GM23338 (cell line): ENCODE results near the gene MYRF.

Experiments used
- CTCF ChIP-seq, 2 experiments: fragments of 200-600 bp in 1 of 2; sonication (generic) in 1 of 2; conservative IDR thresholded peaks; 2 replicates each; pipeline versions ENCODE4 v1.5.1 to v1.6.1; 2016 to 2017; ENCODE audit warnings: antibody characterized with exemption in 2 of 2, low read depth in 2 of 2, mild to moderate bottlenecking in 2 of 2, moderate library complexity in 1 of 2
- ETS1 ChIP-seq: IDR thresholded peaks from 2 replicates; pipeline ENCODE4 v1.6.1; 2016; ENCODE audit warnings: antibody characterized with exemption
- EZH2phosphoT487 ChIP-seq: fragments of 200-600 bp; sonication (generic); IDR thresholded peaks from one replicate; pipeline ENCODE4 v1.8.1; 2018; ENCODE audit warnings: antibody characterized with exemption; ENCODE audit not compliant: unreplicated experiment
- POLR2AphosphoS5 ChIP-seq: IDR thresholded peaks from 2 replicates; pipeline ENCODE4 v1.6.1; 2016; ENCODE audit warnings: antibody characterized with exemption, low read depth

GRCh38 chr11:61782299-61782698 lies 29.9 kb downstream of the MYRF start:
- TF ChIP-seq ETS1 (no peak), POLR2AphosphoS5 (no peak), CTCF (conservative IDR thresholded peaks at IDR 0.05; ENCODE audit: low read depth in 2 of 2) (no peak), EZH2phosphoT487 (no peak)
